8988T (cell line): ENCODE data around the gene SNX13.

Source experiments
- DNase-seq: peaks from one replicate; pipeline ENCODE4 v3.0.0; 2011

SNX13 gene

GRCh38 chr7:17940302-17940883 lies at the start of gene SNX13:
TSS of gene SNX13 (minus strand) at chr7:17940494. CDS start at chr7:17940295, 199 bp downstream.
- peak; percentile 53 for DNase-seq

- no peak for DNase-seq
Observed at GRCh38 chr7:17989546-17989945, 49.3 kb upstream of the SNX13 start.

- no peak for DNase-seq
Observed at GRCh38 chr7:17988858-17989257, 48.6 kb upstream of the SNX13 start.

GRCh38 chr7:17988141-17988540 lies 47.8 kb upstream of the SNX13 start:
- no peak for DNase-seq

GRCh38 chr7:17986851-17987250 lies 46.6 kb upstream of the SNX13 start:
- no peak for DNase-seq

- no peak for DNase-seq
Observed at GRCh38 chr7:17985473-17986239, 45.4 kb upstream of the SNX13 start.

- DNase-seq = no peak
Observed at GRCh38 chr7:17984288-17984687, 44.0 kb upstream of the SNX13 start.

GRCh38 chr7:17983221-17984062 lies 43.1 kb upstream of the SNX13 start:
- no peak for DNase-seq

GRCh38 chr7:17976952-17977351 lies 36.7 kb upstream of the SNX13 start:
- DNase-seq = no peak

- DNase-seq = no peak
Observed at GRCh38 chr7:17971411-17971810, 31.1 kb upstream of the SNX13 start.

- no peak for DNase-seq
Observed at GRCh38 chr7:17968791-17969715, 28.8 kb upstream of the SNX13 start.

- DNase-seq = no peak
Observed at GRCh38 chr7:17966706-17967105, 26.4 kb upstream of the SNX13 start.

- no peak for DNase-seq
Observed at GRCh38 chr7:17965603-17966002, 25.3 kb upstream of the SNX13 start.

GRCh38 chr7:17963281-17963680 lies 23.0 kb upstream of the SNX13 start:
- no peak for DNase-seq

- DNase-seq = no peak
Observed at GRCh38 chr7:17962652-17963051, 22.4 kb upstream of the SNX13 start.

- DNase-seq = no peak
Observed at GRCh38 chr7:17957871-17958270, 17.6 kb upstream of the SNX13 start.

GRCh38 chr7:17952387-17952786 lies 12.1 kb upstream of the SNX13 start:
- no peak for DNase-seq

- no peak for DNase-seq
Observed at GRCh38 chr7:17951742-17952254, 11.5 kb upstream of the SNX13 start.

GRCh38 chr7:17948526-17949238 lies 8.4 kb upstream of the SNX13 start:
- DNase-seq = no peak

- no peak for DNase-seq
Observed at GRCh38 chr7:17947620-17948019, 7.3 kb upstream of the SNX13 start.

- no peak for DNase-seq
Observed at GRCh38 chr7:17946591-17946990, 6.3 kb upstream of the SNX13 start.

GRCh38 chr7:17944720-17945119 lies 4.4 kb upstream of the SNX13 start:
- no peak for DNase-seq
